A549 (cell line): ENCODE measurements around the gene PRKAG2. TPM values are rescaled to one million over a fixed set of nuclear protein-coding genes. Genes with fewer than 3 reads are reported as not detected.

Source experiments
- ATAC-seq, 2 experiments: fragments of 200-7000 bp in 1 of 2; fragments of >200 bp in 1 of 2; cut with Nextera tagmentation in 1 of 2; cut with Tn5 transposase in 1 of 2; 3 replicates each; pipeline versions ENCODE4 v1.8.0 to v1.9.1; 2018 to 2020; ENCODE audit warnings: mild to moderate bottlenecking in 1 of 2, moderate library complexity in 1 of 2
- CTCF ChIA-PET: fragments of 300-600 bp; sonication (Branson Sonifier 250); formaldehyde crosslinking; extraction: SDS; loops from one replicate; lab custom pipeline; 2021; ENCODE audit warnings: antibody characterized with exemption, inconsistent platforms; lab: Yijun Ruan, JAX
- POLR2A ChIA-PET: fragments of 350-600 bp; formaldehyde crosslinking; extraction: SDS; loops from one replicate; lab custom pipeline; 2021; ENCODE audit warnings: antibody characterized with exemption, inconsistent platforms; lab: Yijun Ruan, JAX
- DNase-seq, 2 experiments: peaks; one replicate each; pipeline versions ENCODE4 v3.0.0 to v3.0.0-alpha.2; 2011 to 2016; ENCODE audit warnings: low read depth in 1 of 2, low spot score in 1 of 2
- FAIRE-seq: peaks from 2 replicates; lab custom pipeline; 2011; peaks lifted over from hg19 to GRCh38; lab: Jason Lieb, UNC
- H3K27ac ChIP-seq, 2 experiments: fragments of >200 bp; sonication (Bioruptor Twin); formaldehyde crosslinking; 3 replicates each; pipeline ENCODE4 v1.5.1; 2016 to 2017
- H3K4me1 ChIP-seq: fragments of >200 bp; sonication (Bioruptor Twin); formaldehyde crosslinking; 3 replicates; pipeline ENCODE4 v1.6.1; 2016
- H3K4me2 ChIP-seq: fragments of >200 bp; sonication (Bioruptor Twin); formaldehyde crosslinking; 3 replicates; pipeline ENCODE4 v1.6.1; 2016
- H3K4me3 ChIP-seq: fragments of >200 bp; sonication (Bioruptor Twin); formaldehyde crosslinking; 3 replicates; pipeline ENCODE4 v1.5.1; 2016
- H3K9me3 ChIP-seq: fragments of >200 bp; sonication (Bioruptor Twin); formaldehyde crosslinking; 3 replicates; pipeline ENCODE4 v1.6.1; 2016
- CBX2 ChIP-seq: fragments of 200-600 bp; sonication (generic); IDR thresholded peaks from 2 replicates; pipeline ENCODE4 v1.6.1; 2016; ENCODE audit warnings: low read depth, mild to moderate bottlenecking, borderline replicate concordance
- CEBPB ChIP-seq, 2 experiments: fragments of >200 bp in 1 of 2; sonication (Bioruptor Twin) in 1 of 2; formaldehyde crosslinking in 1 of 2; IDR thresholded peaks; 2 replicates each; pipeline ENCODE4 v1.6.1; 2012 to 2016
- CHD2 ChIP-seq: fragments of 150-350 bp; IDR thresholded peaks from 2 replicates; pipeline ENCODE4 v1.6.1; 2014; ENCODE audit warnings: low read length; ENCODE audit not compliant: partially characterized antibody
- CHD4 ChIP-seq: fragments of 200-600 bp; sonication (generic); IDR thresholded peaks from 2 replicates; pipeline ENCODE4 v1.6.1; 2016; ENCODE audit warnings: antibody characterized with exemption, mild to moderate bottlenecking, borderline replicate concordance
- E2F6 ChIP-seq: IDR thresholded peaks from 2 replicates; pipeline ENCODE4 v1.6.1; 2012; ENCODE audit warnings: low read depth, borderline replicate concordance
- EHF ChIP-seq: fragments of 250-450 bp; sonication (Bioruptor Pico); IDR thresholded peaks from 2 replicates; pipeline ENCODE4 v1.5.0; 2020; ENCODE audit warnings: mild to moderate bottlenecking
- EHMT2 ChIP-seq: fragments of 200-600 bp; sonication (generic); IDR thresholded peaks from 2 replicates; pipeline ENCODE4 v1.6.1; 2016; ENCODE audit warnings: antibody characterized with exemption, low read depth, mild to moderate bottlenecking, moderate library complexity
- ELK1 ChIP-seq: fragments of 150-350 bp; IDR thresholded peaks from 2 replicates; pipeline ENCODE4 v1.6.1; 2014; ENCODE audit warnings: low read depth, mild to moderate bottlenecking, low read length
- EP300 ChIP-seq, 2 experiments: fragments of >200 bp; sonication (Bioruptor Twin); formaldehyde crosslinking; IDR thresholded peaks; 2 replicates in 1 of 2; 3 replicates in 1 of 2; pipeline ENCODE4 v1.6.1; 2016 to 2017
- FOSB ChIP-seq: fragments of 250-450 bp; sonication (Bioruptor Pico); IDR thresholded peaks from 2 replicates; pipeline ENCODE4 v1.5.0; 2020; ENCODE audit warnings: mild to moderate bottlenecking, moderate library complexity
- HMGXB4 ChIP-seq: fragments of 250-450 bp; sonication (Bioruptor Pico); IDR thresholded peaks from 2 replicates; pipeline ENCODE4 v1.5.0; 2021; ENCODE audit warnings: mild to moderate bottlenecking, moderate library complexity, borderline replicate concordance
- HOXA7 ChIP-seq: fragments of 250-450 bp; sonication (Bioruptor Pico); IDR thresholded peaks from 2 replicates; pipeline ENCODE4 v1.5.0; 2020; ENCODE audit warnings: mild to moderate bottlenecking, moderate library complexity
- HOXB13 ChIP-seq: fragments of 250-450 bp; sonication (Bioruptor Pico); IDR thresholded peaks from 2 replicates; pipeline ENCODE4 v1.5.0; 2020; ENCODE audit warnings: low read depth, mild to moderate bottlenecking, moderate library complexity
- HOXB5 ChIP-seq: fragments of 250-450 bp; sonication (Bioruptor Pico); IDR thresholded peaks from 2 replicates; pipeline ENCODE4 v1.5.0; 2020; ENCODE audit warnings: mild to moderate bottlenecking, moderate library complexity
- JUNB ChIP-seq: fragments of >200 bp; sonication (Bioruptor Twin); formaldehyde crosslinking; IDR thresholded peaks from 2 replicates; pipeline ENCODE4 v1.6.1; 2016
- KDM5A ChIP-seq: fragments of 200-600 bp; sonication (generic); IDR thresholded peaks from 2 replicates; pipeline ENCODE4 v1.6.1; 2016; ENCODE audit warnings: antibody characterized with exemption, mild to moderate bottlenecking
- MAFK ChIP-seq: fragments of 450-650 bp; IDR thresholded peaks from 2 replicates; pipeline ENCODE4 v1.6.1; 2014; ENCODE audit not compliant: partially characterized antibody
- MAX ChIP-seq: IDR thresholded peaks from 2 replicates; pipeline ENCODE4 v1.6.1; 2012
- MYC ChIP-seq: IDR thresholded peaks from 2 replicates; pipeline ENCODE4 v1.6.1; 2012; ENCODE audit warnings: mild to moderate bottlenecking, inconsistent platforms, low read length, improper control_type of control experiment, borderline replicate concordance
- PHF8 ChIP-seq: fragments of 200-600 bp; sonication (generic); IDR thresholded peaks from 2 replicates; pipeline ENCODE4 v1.6.1; 2016; ENCODE audit warnings: low read depth, mild to moderate bottlenecking, antibody characterized with exemption, moderate library complexity, borderline replicate concordance
- POLR2AphosphoS2 ChIP-seq: conservative IDR thresholded peaks from 2 replicates; pipeline ENCODE4 v1.6.1; 2012; ENCODE audit warnings: low read length, improper control_type of control experiment, inconsistent platforms
- RAD21 ChIP-seq, 2 experiments: fragments of >200 bp in 1 of 2; sonication (Bioruptor Twin) in 1 of 2; formaldehyde crosslinking in 1 of 2; IDR thresholded peaks in 1 of 2; conservative IDR thresholded peaks in 1 of 2; 2 replicates in 1 of 2; 3 replicates in 1 of 2; pipeline ENCODE4 v1.6.1; 2012 to 2018; ENCODE audit warnings: inconsistent platforms in 1 of 2
- RARB ChIP-seq: fragments of 250-450 bp; sonication (Bioruptor Pico); IDR thresholded peaks from 2 replicates; pipeline ENCODE4 v1.8.0; 2021; ENCODE audit warnings: mild to moderate bottlenecking, moderate library complexity
- SREBF2 ChIP-seq: fragments of 450-650 bp; IDR thresholded peaks from 2 replicates; pipeline ENCODE4 v1.6.1; 2014; ENCODE audit warnings: mild to moderate bottlenecking, moderate library complexity
- TFCP2L1 ChIP-seq: fragments of 250-450 bp; sonication (Bioruptor Pico); IDR thresholded peaks from 2 replicates; pipeline ENCODE4 v1.5.0; 2021; ENCODE audit warnings: mild to moderate bottlenecking
- TP53 ChIP-seq: fragments of 250-450 bp; sonication (Bioruptor Pico); IDR thresholded peaks from 2 replicates; pipeline ENCODE4 v1.5.0; 2021; ENCODE audit warnings: mild to moderate bottlenecking, moderate library complexity
- ZFP36 ChIP-seq: fragments of 450-650 bp; IDR thresholded peaks from 2 replicates; pipeline ENCODE4 v1.6.1; 2014; ENCODE audit warnings: borderline replicate concordance; ENCODE audit not compliant: partially characterized antibody
- WGBS: methylation state at CpG from one replicate; pipeline ENCODE4 v1.1.6; 2017; ENCODE audit errors: missing lambda C conversion rate; 5-methylcytosine and 5-hydroxymethylcytosine counted together
- polyA plus RNA-seq, 4 experiments: library from polyadenylated mRNA; depleted of rRNA in 3 of 4; stranded (reverse); fragments of >200 nt; fragmentation: RNase III in 1 of 4; extraction: RNeasy Plus Mini Kit Qiagen cat#74134 plus additional on column Dnase treatment in 1 of 4; gene quantifications; 2 replicates in 3 of 4; 3 replicates in 1 of 4; pipeline ENCODE4 v1.2.3, GENCODE V29; 2011 to 2017

Gene PRKAG2
- polyA plus RNA-seq, 2 of the 4 experiments (the other 2 are of a cell fraction) = 26.5 to 31.7 TPM

- ATAC-seq = peak in 1 of 2 experiments; percentile 40; a peak in 3 of 6 replicates
- POLR2A ChIA-PET = interaction anchor here (1.0 to 1.3 kb wide), 2 partner anchors 8 to 73 kb away, joined by 3 read pairs; no protein-coding TSS in a partner anchor
These were observed 171.8 kb downstream of the PRKAG2 start for GRCh38 chr7:151704960-151705635.

GRCh38 chr7:151704299-151704959 lies 172.5 kb downstream of the PRKAG2 start:
- WGBS = 93% methylated on average over 15 of the region's 15 CpGs
- CTCF ChIA-PET = interaction anchor here (0.8 to 5.2 kb wide), 14 partner anchors 8 to 135 kb away, joined by 3 to 44 read pairs (median 6); no protein-coding TSS in a partner anchor
- no peaks in the 10 kb centered on the region for H3K9me3 ChIP-seq
- TF ChIP-seq HOXB5 (CRISPR knock-in tag) = no peak
- no peak for TF ChIP-seq MAX
- no peak for TF ChIP-seq EHF (CRISPR knock-in tag)
- TF ChIP-seq ELK1 = no peak
- no peak for TF ChIP-seq CHD4
- no peak for TF ChIP-seq SREBF2
- TF ChIP-seq KDM5A = no peak
- TF ChIP-seq FOSB = no peak
- no peak for TF ChIP-seq CHD2
- no peak for TF ChIP-seq PHF8
- TF ChIP-seq HMGXB4 (CRISPR knock-in tag) = no peak
- TF ChIP-seq ZFP36 = no peak
- H3K4me3 ChIP-seq = no peak overlapping the region
- ATAC-seq = no peak
- peaks cover 40% of the 10 kb centered on the region for H3K4me1 ChIP-seq
- no peak for DNase-seq
- FAIRE-seq = no peak
- POLR2A ChIA-PET = no interaction called here
- H3K4me2 ChIP-seq = no peak overlapping the region
- peak overlapping the region; percentile 64 to 80; a peak in 4 of 6 replicates for H3K27ac ChIP-seq

More at GRCh38 chr7:151704960-151705635, 171.8 kb downstream of the PRKAG2 start:
- DNase-seq (no peak), FAIRE-seq (no peak)
- no peak overlapping the region for H3K4me3 ChIP-seq
- no peaks in the 10 kb centered on the region for H3K9me3 ChIP-seq
- peaks cover 33% of the 10 kb centered on the region for H3K4me1 ChIP-seq
- WGBS = 68% methylated on average over 17 of the region's 17 CpGs
- CTCF ChIA-PET = interaction anchor here (0.7 to 5.2 kb wide), 23 partner anchors 9 to 141 kb away, joined by 3 to 44 read pairs (median 6); no protein-coding TSS in a partner anchor
- no peak for TF ChIP-seq MYC
- TF ChIP-seq CEBPB (IDR thresholded peaks at IDR 0.05) = no peak
- TF ChIP-seq RAD21 (conservative IDR thresholded peaks at IDR 0.05 in 1 of 2, IDR thresholded peaks at IDR 0.05 in 1 of 2) = no peak
- no peak for TF ChIP-seq SREBF2
- no peak for TF ChIP-seq MAFK
- TF ChIP-seq HOXA7 (CRISPR knock-in tag) = no peak
- no peak for TF ChIP-seq CBX2
- TF ChIP-seq RARB = no peak
- no peak for TF ChIP-seq EHMT2
- TF ChIP-seq JUNB = no peak
- no peak for TF ChIP-seq HOXB13 (CRISPR knock-in tag)
- TF ChIP-seq HOXB5 (CRISPR knock-in tag) = no peak
- TF ChIP-seq POLR2AphosphoS2 = no peak
- no peak for TF ChIP-seq EHF (CRISPR knock-in tag)
- no peak for TF ChIP-seq TFCP2L1 (CRISPR knock-in tag)
- TF ChIP-seq E2F6 = no peak
- no peak for TF ChIP-seq EP300 (IDR thresholded peaks at IDR 0.05)
- no peak for TF ChIP-seq TP53
- no peak for TF ChIP-seq CHD2
- peak overlapping the region; percentile 64 to 80 for H3K27ac ChIP-seq
- peak overlapping the region; percentile 68 for H3K4me2 ChIP-seq
